Embryonic facial prominence (tissue), 1 donor: ENCODE data around the gene GNAT1.
"Not testable (repeated sequence)": the region's sequence is repeated elsewhere in the genome, so short reads cannot be mapped to it uniquely, and the experiment has no call there.

Experiments
- DNase-seq: peaks from one replicate; pipeline ENCODE4 v3.0.0-alpha.2; 2016; ENCODE audit errors: extremely low spot score

GNAT1 gene

DNA sequence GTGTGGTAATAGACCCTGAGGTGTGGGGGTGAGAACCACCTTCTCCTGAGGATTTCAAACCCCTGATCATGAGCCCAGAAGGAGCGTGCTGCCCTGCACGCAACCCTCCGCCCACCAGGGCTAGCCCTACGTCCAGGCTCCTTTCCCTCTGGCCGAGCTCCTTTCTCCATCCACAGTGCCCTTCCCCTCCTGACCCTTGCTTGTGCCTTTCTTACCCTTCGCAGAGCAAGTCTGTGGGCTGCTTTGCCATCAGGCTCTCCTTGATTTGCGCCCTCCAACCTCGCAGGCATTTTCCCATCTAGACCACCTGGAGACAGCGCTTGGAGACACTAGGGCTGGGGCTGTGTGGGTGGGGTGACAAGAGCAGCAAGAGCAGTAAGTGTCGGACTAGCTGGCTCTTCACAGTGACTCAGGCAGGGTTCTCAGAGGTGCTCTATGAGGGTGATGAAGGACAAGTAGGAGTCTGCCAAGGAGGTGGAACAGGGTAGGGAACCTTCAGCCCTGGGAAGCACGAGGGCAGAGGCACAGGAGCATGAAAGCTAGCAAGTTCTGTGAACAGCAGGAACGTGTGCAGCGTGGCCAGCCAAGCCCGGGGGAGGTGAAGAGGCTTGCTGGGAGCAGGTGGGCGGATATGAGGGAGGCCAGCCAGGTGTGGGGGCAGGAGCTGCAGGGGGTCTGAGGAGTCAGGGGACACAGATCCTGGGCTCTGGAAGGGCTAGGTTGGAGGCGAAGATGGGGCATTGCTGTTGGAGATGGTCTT lies 11.1 kb downstream of the GNAT1 start:
- DNase-seq: no peak

DNA sequence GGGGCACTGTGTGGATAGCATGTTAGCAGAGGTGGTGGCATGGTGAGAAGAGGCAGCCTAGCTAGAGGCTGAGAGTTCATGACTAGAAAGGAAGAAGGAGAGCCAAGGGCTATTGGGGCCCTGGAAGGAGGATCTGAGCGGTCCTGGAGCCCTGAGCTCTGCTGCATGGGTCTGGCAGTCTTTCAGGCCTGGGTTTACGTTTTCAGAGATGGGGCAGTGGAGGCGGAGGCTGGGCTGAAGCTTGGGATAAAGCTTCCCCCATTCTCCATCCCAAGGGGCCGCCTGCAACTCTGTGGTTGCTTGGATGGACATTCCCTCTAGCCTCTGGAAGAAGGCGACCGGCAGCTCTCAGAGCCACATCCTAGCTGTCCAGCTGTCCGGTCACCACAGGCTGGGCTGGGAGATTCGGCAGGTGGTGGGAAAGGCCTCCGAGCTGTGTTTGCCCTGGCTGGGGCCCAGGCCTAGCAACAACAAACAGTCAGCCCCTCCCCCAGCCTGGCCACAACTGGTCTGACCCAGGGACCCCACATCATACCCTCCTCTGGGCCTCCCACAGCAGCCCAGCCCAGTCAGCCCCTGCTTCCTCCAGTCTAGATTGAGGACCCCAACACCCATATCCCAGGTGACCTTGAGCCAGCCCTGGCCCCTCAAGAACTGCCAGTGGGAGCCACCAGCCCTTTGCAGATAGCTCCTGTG lies 11.9 kb downstream of the GNAT1 start:
- no peak for DNase-seq

GRCh38 chr3:50203809-50204803 lies 12.7 kb downstream of the GNAT1 start:
- DNase-seq: no peak

DNA sequence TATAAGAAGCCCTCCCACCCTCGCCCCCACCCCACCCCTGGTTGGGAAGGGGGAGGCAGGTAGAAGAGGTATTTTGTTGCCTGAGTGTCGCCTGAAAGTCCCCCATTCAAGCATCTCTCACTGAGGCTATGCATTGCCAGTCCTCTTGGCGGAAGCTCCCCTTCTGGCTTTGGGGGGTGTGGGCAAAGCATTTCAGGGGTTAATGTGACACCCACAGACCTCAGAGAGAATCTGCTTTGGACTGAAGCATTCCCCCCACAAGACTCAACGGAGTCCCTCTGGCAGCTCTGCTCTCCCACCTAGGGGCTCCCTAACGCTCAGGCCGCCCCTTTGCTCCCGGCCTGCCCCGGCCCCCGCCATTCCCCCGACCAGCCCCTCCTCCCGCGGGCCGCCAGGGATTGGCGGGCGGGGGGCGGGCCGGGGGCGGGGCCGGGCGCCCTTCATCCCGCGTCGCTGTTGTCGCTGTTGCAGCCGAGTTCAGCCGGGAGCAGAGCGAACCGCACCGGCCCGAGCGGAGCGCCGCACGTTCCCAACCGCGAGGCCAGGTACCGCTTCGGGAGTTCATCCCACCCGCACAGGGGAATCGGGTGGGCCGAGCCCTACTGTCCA lies 13.5 kb downstream of the GNAT1 start, which contains the start of gene SLC38A3:
Gene SLC38A3 (plus strand): TSS at position 468 of the 609 bp plus-strand sequence. CDS start 8,929 bp downstream, outside the sequence.
- no peak for DNase-seq

DNA sequence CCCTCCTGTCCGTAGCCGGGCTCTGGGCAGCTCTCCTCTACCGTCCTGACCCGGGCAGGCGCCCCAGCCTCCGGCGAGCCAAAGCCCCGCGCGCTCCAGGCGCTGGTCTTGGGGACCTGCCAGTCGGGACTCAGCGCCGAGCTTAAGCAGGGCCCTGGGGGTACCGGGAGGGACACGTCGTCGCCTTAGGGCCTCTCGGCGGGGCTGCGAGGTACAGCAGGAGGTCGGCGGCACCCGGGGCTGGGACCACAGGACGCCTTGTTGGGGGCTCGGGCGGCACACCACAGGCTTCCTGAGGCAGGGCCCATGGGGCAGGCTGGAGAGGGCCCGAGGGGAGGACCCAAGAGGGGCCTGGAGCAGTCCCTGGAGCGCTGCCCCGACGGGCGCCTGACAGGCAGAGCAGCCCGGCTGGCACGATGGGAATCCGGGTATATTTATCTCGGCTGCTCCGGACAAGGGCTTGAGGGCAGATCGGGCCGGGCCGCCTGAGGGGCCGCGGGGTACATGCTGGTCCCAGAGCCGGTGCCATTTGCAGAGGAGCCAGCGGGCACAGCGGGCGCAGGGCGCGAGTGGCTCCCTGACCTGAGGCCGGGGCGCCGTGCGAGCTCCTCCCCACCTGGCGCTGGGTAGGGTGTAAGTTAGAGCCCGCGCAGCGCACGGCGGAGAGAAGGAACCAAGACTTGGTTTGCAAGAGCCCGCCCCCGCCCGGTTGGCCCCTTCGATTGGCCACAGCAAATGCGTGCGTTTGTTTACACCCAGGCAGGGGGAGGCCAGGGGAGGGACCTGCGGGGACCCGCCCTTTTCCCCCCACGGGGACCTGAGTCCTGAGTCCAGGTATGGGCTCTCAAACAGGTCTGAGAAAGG lies 14.2 kb downstream of the GNAT1 start:
- DNase-seq: no peak

DNA sequence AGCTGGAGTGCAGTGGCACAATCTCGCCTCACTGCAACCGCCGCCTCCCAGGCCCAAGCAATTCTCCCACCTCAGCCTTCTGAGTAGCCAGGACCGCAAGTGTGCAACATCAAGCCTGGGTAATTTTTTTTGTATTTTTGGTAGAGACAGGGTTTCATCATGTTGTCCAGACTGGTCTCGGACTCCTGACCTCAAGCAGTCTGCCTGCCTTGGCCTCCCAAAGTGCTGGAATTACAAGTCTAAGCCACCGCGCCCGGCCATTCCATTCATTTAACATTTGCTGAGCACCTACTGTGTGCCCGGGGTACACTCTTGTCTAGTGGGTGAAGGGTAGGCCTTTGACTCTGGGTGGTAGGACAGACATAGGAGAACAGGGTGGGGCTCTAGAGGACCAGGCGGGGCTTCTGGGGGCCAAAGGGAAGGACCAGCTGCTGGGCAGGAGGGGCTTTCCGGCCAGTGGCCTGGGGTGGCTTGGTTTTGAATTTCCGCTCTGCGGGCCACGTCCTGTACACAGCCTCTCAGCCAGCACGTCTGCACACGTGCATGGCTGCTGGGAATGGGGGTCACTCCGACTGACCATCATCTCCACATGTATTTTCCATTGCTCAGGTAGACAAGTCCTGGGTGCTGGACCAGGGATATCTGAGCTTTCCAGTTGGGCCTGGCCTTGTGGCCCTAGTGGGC lies 16.1 kb downstream of the GNAT1 start:
- no peak for DNase-seq

DNA sequence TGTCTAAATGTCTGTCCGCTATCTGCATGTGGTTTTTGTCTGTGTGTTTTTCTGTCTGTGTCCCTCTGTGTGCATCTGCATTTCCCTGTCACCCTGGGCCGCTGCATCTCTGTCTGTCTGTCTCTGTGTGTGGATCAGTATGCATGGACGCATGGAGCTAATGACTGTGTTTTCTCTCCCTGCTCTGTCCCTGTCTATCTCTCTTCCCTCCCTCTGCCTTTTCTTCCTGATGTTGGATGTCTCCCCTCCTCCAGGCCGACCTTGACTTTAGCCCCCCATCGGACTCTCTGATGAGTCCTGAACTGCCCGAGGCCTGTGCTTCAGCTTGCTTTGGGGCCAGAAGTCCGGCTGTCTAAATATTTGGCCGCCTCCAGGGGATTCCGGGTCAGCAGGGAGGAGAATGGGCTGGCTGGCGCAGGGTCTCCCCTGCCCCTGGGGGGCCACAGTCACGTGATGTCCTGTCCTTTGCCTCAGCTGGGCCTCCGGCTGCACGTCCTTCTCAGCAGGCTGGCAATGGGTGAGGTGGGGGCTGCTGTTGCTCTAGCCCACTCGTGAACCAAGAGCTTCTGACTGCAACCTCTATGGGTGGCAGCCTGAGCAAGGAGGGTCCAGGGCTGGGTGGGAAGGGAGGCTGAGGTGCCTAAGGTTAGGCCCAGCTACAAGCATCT lies 17.4 kb downstream of the GNAT1 start:
- no peak for DNase-seq

DNA sequence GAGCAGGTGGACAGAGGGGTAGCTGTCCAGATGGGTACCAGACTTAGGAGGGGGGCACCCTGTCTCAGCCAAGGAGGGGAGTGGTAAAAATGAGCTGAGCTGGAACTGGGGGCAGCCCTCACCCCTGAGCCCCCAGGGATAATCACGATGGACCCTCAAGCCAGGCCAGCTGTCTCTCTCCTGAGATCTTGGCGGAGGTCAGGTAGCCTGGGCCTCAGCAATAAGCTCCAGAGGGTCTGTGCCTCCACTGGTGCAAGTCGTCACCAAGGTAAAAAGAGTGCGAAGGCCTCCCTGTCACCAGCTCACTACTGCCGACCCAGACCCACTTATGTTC lies 18.7 kb downstream of the GNAT1 start:
- no peak for DNase-seq

DNA sequence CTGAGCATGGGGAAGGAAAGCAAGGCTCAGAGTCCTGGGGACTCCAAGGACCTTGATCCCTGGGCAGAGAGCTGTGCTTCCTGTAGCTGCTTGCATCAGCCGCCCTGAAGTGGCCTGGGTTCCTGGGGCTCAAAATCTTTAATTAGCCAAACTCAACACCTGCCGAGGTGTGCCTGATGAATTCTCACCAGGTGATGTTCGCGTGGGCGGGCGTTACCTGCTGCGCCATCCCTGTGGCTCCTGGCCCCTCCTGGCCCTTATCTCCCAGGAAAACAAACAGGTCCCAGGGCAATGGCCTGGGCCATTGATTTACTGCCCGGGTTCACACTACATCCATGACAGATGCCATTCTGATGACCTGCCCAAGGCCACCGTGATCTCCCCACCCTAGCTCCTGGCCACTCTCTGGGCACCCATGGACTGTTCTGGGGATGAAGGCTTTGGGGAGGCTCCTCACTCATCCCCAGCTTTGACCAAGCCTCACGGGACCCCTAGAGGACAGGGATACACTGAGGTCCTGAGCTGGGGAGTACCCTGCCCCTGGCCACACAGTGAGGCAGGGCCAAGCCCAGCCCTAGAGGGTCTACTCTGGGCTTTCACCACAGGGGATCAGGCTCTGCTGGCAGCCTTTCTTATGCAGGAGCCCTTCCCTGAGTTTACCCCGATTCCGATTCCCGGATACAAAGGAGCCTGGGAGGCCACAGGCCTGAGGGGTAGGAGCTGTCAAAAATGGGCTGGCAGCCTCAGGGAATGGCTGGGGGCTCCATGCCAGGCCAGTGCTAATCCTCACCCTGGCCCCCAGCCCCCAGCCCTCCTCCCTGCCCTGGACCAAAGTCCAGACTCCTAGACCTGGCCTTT lies 19.3 kb downstream of the GNAT1 start:
- DNase-seq: no peak

DNA sequence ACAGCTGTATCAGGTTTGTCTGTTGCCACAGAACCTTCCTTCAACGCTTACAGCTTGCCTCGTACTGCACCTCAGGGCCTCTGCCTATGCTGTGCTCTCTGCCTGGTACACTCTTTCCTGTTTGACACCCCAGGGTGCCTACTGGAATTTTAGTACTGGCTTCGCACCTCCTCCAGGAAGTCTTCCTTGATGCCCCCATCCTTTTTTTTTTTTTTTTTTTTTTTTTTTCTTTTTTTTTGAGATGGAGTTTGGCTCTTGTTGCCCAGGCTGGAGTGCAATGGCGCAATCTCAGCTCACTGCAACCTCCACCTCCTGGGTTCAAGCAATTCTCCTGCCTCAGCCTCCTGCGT lies 19.9 kb downstream of the GNAT1 start:
- DNase-seq: not testable (repeated sequence)

GRCh38 chr3:50211930-50212329 lies 20.5 kb downstream of the GNAT1 start:
- DNase-seq: no peak

- no peak for DNase-seq
Measured at GRCh38 chr3:50212502-50212901, 21.1 kb downstream of the GNAT1 start.

GRCh38 chr3:50212971-50213370 lies 21.6 kb downstream of the GNAT1 start:
- no peak for DNase-seq

DNA sequence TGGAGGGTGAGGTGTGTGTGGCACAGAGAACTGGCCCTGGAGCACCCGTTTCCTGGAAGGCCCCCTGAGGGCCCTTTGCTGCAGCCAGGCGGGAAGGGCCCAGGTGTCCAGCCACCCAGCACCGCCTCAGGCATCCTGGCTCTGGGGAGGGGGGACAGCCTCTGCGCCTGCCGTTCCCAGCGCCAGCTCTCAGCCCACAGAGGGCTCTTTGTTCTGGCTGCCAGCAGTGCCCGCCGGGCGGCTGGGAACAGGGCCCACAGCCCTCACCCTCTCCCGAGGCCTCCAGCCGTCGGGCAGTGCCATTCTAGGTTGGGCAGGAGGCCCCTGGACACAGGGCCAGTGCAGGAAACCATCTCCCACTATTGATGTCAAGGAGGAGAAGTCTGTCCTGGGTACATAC lies 22.0 kb downstream of the GNAT1 start:
- DNase-seq: no peak

DNA sequence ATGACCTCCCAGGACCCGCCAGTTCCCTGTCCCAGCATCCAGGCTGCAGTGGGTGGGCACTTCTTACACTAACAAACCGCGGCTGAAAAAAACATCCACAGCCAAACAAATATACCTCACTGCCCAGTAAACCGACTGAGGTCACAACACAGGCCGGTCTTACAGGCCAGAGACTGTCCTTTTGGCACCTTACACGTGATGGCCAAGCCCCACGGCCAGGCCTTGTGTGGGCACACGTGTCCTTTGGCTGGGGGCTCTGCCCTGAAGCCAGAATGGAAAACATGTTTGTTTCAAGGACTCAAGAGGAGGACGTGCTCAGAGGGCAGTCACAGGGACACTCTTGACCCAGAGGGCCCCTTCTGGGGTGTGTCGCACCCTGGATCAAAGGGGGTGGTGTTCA lies 23.4 kb downstream of the GNAT1 start:
- DNase-seq: no peak

- DNase-seq: no peak
Measured at GRCh38 chr3:50215529-50215928, 24.1 kb downstream of the GNAT1 start.

- no peak for DNase-seq
Measured at GRCh38 chr3:50217681-50218080, 26.3 kb downstream of the GNAT1 start.

DNA sequence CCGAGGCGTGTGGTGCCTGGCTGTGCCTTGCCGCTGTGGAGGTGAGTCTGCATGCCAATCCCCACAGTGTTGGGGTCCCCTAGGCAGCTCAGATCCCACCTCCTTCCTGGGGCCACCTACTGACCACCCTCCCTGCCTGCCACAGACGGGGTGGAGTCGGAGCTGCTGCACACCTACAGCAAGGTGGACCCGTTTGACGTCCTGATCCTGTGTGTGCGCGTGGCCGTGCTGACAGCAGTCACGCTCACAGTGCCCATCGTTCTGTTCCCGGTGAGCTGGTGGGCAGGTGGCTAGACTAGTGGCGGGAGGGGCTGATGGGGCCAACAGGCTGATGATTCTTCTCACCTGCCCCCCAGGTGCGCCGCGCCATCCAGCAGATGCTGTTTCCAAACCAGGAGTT lies 27.0 kb downstream of the GNAT1 start:
- no peak for DNase-seq

- no peak for DNase-seq
Measured at GRCh38 chr3:50219285-50219684, 27.9 kb downstream of the GNAT1 start.
